IPS-11a (cell line): Measurements from ENCODE around the gene RRAS.

ENCODE experiments used
- H3K4me3 ChIP-seq: one replicate; pipeline ENCODE4 v1.5.1; 2013; ENCODE audit warnings: low read depth, low read length, control low read depth

The RRAS gene

DNA sequence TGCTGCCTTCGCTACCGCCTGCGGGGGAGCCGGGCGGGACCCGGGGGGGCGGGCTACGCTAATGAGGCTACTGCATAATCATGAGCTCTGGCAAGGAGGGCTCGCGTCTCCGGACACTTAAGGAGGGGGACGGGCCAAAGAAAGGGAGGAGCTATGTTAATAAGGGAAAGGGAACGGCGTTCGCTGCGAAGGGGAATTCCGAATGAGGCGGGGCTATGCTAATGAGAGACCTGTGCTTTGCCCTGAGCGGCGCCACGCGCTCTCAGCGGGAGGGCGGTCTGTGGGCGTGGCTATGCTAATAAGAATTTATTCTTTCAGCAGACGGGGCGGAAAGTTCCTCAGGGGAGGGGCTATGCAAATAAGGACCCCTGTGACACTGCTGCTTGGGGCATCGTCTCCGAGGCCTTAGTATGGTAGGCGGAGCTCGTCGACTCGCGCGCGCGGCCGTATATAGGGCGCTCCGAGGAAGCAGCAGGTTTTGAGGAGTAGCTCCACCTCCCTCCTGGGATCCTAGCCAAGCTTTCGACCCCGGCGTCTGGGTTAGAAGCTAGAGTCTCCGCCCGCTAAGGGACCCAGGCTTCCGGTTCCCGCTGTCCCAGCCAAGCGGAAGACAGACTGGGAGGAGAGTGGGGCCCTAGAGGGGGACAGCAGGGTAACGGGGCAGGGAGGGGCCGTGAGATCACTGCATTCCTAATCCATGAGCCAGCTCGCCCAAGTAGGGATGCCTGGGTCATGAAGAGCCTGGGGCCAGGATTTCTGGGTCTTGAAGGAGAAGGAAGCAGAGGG lies at the start of gene RRAS:
RRAS (minus strand) TSS at position 31 of the 786 bp plus-strand sequence. CDS start 45 bp downstream, outside the sequence.
- H3K4me3 ChIP-seq, result peak within 1 kb of the TSS; percentile 42

DNA sequence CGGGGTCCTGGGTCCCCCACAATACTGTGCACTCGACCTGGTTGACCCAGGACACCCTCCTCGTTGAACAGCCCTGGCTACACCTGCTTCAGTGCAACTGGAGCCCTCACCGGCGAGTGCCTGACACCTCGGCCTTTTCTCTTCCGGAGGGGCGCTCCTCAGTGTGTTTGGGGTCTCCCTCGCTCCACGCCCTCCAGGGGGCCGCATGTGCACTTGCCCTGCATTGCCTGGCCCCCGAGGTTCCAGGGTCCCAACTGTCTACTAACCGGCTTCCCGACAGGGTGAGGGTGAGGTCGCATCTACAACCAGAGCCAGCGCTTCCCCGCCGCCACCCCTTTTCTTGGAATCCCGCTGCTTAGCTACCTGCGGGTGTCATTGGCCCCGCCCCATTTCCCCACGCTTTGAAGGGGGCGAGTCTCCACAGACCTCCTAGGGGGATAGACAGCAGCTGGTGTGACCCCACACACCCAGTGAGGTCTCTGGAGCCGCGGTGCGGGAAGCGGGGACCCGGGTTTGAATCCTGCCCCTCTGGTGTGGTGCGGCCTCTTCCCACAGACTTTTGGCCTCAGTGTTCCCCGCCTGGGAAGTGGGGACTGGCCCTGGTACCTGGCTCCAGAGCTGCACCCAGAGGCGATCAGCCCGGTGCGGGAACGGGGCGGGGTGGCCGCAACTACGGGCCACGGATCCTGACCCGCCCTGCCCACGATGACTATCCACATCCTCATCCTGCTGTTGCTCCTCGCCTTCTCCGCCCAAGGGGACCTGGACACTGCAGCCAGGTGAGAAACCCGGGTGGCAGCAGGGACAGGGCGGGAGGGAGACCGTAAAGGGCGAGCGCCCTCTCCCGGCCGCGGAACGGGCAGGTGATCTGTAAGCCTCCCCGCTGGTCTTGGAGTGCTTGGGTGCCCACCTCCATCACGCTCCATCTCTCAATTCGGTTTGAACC lies 49.5 kb upstream of the RRAS start, which contains the start of gene ADM5:
ADM5 (plus strand) TSS at position 462 of the 946 bp plus-strand sequence; CDS start at position 706, 244 bp downstream.
- H3K4me3 ChIP-seq, result peak within 1 kb of the TSS; percentile 59

DNA sequence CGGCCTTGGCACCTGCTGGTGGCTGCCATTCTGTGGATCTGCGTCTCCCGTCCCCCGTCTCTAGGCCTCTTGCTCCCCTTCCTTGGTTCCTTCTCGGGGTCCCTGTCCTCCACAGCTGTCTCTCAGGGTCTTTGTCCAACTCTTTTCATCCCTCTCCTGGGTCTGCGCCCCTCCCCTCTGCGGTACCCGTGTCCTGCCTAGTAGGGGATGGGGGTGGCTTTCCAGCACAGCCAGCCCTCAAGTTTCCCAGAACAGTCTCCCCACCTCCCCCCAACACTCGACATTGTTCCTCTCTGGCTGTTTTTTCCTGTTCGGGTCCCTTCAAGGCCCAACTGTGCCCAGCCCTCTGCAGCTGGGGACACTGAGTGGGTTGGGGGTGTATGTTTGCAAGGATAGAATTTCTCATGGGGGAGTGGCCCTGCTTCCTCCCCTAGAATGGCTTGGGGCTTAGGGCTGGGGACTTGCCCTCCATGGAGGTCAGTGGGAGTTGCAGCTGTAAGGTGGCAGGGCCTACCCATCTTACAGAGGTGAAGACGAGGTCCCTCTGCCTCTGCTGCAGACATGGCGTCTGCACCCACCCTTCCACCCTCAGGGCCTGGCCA lies 48.7 kb upstream of the RRAS start:
- no peak overlapping the region for H3K4me3 ChIP-seq

DNA sequence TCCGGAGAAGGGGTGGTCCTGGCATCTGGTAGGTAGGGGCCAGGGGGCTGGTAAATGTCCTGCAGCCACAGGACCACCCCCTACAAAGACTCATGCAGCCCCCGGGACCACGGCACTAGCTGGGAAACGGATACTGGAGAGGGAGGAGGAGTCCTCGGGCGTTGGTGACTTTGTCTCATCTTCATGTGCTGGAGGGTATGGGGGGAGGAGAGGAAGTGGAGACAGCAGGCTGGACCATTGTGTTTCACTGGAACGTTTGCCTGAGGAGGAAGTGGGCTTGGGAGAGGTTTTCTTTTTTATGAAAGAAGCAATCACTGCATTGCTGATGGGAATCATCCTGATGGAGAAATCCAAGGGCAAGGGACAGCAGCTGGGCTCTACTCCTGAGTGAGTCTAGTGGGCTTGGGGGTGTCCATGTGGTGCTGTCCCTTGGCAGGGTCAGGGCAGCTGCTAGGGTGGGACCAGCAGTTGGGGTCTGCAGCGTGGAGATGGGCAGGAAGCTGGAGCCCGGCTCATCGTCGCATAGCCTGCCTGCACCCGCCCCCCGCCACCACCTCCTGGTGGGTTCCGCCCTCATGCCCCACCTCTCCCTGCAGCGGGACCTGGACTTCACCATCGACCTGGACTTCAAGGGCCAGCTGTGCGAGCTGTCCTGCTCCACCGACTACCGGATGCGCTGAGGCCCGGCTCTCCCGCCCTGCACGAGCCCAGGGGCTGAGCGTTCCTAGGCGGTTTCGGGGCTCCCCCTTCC lies 47.8 kb upstream of the RRAS start:
- no peak overlapping the region for H3K4me3 ChIP-seq

DNA sequence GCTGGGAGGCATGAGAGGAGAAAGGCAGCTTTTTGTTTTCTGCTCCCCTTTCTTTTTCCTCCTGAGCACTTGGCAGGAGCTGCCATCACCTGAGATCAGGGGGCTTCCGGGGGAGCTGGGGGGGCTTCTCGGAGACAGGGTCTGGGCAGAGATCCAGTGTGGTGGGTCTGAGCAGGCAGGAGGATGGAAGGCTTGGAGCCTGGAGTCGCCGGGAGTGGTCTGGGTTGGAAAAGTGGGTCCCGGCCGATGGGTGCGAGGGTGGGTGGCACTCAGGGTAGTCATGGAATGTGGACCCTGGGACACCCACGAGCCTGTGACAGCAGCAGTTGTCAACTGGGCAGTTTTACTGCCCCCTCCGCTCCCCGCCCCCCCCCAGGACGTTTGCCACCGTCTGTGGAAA lies 47.2 kb upstream of the RRAS start:
- no peak overlapping the region for H3K4me3 ChIP-seq

DNA sequence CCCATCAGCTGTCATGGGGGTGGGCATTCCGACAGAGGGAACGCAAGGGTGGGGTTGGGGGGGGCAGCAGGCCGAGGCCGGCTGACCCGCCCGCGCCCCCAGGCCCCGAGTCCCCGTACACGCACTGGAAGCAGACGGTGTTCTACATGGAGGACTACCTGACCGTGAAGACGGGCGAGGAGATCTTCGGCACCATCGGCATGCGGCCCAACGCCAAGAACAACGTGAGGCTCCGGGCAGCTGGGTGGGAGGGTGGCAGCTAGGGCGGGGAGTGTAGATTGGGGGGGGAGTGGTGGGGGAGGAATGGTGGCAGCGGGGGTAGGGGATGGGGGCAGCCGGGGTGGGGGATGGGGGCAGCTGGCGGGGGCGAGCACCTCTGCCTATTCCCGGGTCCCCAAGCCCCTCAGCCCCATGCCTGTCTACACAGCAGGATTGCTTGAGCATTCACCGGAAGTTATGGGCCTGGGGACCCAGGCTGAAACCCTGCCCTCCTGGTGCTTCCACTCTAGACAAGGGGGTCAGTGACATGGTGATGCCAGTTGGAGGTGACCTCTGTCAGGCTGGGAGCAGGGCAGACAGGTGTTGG lies 46.7 kb upstream of the RRAS start:
- no peak overlapping the region for H3K4me3 ChIP-seq

DNA sequence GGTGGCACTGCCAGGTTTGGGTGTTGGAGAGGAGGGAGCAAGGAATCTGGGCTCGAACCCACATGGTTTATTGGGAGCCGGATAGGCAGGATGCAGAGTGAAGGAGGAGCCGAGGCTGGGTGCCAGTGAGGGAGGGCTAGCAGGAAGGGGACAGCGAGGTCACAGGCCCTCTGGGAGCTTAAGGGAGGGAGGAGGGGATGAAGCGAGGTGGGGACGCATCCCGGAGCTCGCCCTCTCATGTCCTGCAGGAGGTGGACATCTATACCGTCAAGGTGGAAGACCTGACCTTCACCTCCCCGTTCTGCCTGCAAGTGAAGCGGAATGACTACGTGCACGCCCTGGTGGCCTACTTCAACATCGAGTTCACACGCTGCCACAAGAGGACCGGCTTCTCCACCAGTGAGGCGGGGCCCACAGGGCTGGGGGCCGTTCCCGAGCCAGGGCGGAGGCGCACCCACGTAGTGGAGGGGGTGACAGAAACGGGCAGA lies 45.9 kb upstream of the RRAS start:
- no peak overlapping the region for H3K4me3 ChIP-seq

DNA sequence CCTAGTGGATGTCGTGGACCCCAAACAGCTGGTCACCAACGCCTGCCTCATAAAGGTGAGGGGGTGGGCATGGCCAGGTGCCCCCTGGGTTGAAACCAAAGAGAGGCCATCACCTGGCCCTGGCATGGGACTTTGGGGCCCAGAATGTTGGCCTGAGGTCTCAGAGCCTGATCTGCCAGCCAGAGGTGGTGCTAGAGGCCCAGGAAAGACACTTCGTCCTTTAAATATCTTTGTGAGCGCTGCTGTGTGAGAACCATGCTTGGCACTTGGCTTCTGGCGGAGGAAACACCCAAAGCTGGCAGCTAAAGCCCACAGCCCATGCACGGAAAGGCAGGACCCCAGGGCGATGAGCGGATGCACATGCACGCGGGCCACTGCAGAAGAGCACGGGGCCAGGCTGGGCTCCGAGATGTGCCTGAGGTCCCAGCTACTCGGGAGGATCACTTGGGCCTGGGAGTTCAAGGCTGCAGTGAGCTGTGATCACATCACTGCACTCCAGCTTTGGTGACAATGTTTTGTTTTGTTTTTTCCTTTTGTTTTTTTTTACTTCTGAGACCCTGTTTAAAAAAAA lies 45.1 kb upstream of the RRAS start:
- no peak overlapping the region for H3K4me3 ChIP-seq

DNA sequence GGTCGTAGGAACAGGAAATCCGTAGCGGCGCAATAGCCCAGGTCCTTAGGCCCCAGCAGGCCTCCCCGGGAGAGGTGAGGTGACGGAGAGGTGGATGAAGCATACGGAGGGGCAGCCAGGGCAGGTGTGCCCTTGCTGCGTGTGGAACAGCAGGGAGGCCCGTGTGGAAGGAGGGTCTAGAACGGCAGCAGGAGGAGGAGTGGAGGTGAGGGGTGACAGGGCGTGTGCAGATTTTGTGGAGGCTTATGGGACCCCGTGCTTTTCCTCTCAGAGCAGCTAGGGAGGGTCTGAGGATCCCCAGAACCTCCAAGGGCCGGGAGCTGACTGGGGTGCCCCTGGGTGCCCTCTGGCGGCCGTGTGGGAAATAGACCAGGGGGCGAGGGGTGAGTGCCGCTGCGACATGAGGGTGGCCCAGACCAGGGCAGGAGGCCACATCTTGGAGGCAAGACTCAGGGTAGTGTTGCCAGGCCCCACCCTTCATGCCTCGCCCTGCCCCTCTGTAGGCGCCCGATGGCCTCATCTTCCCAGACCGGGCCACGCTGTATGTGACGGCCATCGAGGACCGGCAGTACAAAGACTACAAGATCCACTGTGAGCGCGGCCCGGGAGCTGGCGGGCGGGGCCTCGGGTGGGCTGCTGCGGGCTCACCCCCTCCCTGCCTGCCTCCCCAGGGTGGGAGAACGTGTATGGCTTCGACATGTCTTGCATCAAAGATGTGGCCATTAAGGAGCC lies 44.5 kb upstream of the RRAS start:
- H3K4me3 ChIP-seq, result no peak overlapping the region

DNA sequence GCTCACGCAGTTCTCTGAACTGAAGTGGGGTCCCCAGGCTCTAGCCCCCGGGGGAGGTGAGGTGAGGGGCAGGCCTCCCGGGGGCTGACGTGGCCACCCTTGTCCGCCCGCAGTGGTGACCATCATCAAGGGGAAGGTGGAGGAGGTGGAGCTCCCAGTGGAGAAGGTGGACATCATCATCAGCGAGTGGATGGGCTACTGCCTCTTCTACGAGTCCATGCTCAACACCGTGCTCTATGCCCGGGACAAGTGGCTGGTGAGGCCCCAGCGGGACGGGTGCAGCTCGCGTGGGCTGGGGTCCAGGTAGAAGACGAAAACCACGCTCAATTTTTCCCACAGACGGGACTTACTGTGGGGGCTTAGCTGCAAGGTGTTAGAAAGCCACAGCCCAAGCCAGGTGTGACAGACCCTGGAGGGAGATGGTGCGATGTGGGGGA lies 43.9 kb upstream of the RRAS start:
- H3K4me3 ChIP-seq, result no peak overlapping the region

DNA sequence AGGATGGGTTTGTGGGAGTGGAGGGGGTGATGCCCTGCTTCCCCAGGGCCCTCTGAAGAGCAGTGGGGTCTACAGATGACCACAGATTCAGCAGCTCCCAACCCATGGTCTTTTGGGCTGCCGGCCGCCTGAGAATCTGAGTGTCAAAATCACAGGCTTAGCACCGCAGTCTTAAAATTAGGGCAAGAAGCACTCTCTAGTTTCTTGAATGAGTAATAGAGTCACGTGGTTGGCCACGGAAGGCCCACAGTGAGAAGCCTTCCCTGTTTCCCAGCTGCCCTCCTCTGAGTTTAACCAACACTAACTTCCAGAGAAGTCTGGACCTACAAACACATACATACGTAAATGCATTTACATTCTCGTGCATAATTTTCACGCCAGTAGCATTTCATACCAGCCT lies 42.3 kb upstream of the RRAS start:
- H3K4me3 ChIP-seq, result no peak overlapping the region

DNA sequence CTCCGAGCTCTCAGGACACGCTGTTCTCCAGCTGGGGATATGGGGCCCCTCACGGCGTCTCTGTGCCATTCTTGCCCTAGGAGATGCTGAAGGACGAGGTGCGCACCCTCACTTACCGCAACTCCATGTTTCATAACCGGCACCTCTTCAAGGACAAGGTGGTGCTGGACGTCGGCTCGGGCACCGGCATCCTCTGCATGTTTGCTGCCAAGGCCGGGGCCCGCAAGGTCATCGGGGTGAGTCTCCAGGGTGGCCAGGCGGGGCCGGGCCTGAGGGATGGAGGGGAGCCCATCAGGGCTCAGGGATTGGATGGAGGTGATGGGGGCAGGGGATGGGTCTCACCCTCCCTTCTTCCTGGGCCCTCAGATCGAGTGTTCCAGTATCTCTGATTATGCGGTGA lies 41.9 kb upstream of the RRAS start:
- no peak overlapping the region for H3K4me3 ChIP-seq

DNA sequence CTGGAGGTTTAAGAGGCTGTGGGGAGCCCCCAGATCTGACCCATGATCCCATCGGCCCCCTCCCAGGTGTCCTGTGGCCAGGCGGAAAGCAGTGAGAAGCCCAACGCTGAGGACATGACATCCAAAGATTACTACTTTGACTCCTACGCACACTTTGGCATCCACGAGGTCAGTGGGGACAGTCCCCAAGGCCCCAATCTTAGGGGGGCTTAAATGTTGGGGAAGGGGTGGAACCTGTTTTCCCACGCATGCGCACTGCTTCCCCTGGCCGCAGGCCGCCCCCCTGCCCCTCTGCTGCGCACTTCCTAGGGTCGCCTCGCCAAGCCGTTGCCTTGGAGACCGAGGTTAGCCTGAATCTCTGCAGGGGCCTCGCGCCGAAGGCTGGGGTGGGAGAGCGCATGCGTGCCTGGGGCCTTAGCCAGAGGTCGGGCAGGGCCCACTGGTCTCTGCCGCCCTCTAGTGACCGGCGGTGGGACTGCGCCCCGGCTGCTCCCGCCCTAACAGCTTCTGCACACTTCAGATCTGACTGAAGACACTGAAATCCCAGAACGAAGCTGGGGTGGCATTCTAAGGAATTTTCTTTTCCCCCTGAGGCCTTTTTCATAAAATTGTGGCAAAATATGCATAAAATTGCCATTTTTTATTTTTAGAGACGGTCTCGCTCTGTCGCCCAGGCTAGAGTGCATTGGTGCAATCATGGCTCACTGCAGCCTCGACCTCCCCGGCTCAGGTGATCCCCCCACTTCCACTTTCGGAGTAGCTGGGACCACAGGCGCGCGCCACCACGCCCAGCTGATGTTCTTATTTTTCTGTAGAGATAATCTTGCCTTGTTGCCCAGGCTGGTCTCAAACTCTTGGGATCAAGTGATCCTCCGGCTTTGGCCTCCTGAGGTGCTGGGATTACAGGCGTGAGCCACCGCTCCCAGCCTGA lies 40.7 kb upstream of the RRAS start:
- H3K4me3 ChIP-seq, result no peak overlapping the region

DNA sequence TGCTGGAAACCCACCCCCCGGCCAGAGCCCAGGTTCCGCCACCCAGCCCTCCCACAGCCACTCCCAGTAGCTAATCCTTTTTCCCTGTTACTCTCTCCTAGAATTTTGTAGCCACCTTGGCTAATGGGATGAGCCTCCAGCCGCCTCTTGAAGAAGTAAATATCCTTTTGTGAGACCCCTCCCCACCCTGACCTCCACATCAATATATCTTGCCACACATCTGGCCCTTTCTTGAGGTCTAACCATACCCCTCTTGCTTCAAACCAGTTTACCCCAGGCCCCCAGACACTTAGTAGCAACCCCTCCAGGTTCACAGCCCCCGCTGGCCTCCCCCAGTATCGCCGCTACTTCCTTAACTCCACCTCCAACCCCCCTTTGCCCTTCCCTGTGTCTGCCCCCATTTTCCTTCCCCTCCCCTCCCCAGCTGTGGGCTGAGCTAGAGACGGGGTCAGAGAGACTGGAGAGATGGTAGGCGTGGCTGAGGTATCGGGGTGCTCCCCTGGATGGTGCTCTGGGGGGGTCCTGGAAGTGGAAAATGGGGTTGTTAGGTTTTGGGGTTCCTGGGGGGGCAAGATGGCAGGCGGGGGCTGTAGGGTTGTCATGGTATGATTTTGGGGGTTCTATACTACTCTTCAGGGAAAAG lies 39.9 kb upstream of the RRAS start:
- H3K4me3 ChIP-seq, result no peak overlapping the region

DNA sequence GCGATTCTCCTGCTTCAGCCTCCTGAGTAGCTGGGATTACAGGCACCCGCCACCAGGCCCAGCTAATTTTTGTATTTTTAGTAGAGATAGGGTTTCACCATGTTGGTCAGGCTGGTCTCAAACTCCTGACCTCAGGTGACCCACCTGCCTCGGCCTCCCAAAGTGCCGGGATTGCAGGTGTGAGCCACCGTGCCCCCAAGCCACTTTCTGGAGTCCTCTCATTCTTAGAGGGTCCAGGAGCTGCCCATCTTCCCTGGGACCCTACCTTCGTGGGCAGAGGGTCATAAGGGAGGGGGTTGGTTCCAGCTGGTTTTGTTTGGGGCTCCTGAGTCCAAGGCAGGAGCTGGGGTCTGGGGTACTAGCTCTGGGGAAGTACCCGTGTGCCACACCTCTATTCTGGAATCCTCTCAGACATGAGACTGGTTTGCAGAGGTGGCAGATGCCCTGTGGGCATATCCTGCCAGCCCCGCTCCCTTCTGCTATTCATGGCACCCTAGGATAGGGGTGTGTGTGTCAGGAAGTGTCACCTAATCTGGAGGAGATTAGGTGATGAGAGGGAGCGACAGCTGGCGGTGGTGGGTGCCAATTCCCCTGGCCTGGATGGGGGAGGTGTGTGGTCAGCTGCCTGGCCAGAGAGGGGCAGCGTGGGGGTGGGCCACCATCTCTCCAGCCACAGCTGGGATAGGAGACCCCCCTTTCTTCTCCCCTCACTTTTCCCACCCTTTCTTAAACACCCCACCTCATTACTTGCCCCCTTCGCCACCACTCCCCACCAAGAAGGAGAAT lies 39.2 kb upstream of the RRAS start:
- no peak overlapping the region for H3K4me3 ChIP-seq

DNA sequence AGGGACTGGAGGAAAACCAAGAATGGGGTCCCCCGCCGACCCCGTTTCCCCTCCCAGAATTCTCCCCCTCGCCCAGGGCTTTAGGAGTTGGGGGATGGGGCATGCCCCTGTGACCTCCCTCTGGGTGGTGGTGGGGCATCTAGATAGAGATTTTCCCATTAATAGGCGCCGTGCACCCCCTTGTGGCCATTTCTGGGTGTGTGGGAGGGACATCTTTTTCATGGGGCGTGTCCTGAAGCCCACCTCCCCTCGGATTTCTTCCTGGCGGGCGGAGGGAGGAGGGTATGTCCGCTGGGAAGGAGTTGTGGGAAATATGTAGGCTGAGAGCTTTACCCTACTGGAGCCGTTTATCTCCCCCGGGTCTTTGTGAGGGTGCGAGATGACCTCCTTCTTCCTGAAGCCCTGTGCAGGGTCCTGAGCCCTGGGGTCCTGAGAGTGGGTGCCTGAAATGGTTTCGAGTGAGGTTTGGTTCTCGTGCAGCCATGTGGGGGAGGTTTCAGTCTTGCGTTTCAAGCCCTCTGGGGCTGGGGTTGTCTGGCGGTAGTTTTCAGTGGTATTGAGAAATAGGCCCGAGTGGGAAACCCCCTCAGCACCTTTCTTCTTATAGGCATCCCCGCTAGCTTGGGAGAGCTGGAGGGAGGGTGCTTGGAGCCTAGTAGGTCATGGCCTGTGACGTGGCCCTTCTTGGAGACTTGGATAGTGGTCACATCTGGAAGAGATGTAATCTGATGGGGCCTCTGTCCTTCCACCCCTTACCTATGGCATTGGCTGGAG lies 38.1 kb upstream of the RRAS start:
- H3K4me3 ChIP-seq, result peak overlapping the region; percentile 99
